NCI-H187 treated with DMSO at 0.1 percent for 48 hours (cell line): Measurements from ENCODE around the gene MCTP1.

Experiments
- DNase-seq: peaks from one replicate; lab custom pipeline; 2025; lab: John Stamatoyannopoulos, UW

Gene MCTP1

DNA sequence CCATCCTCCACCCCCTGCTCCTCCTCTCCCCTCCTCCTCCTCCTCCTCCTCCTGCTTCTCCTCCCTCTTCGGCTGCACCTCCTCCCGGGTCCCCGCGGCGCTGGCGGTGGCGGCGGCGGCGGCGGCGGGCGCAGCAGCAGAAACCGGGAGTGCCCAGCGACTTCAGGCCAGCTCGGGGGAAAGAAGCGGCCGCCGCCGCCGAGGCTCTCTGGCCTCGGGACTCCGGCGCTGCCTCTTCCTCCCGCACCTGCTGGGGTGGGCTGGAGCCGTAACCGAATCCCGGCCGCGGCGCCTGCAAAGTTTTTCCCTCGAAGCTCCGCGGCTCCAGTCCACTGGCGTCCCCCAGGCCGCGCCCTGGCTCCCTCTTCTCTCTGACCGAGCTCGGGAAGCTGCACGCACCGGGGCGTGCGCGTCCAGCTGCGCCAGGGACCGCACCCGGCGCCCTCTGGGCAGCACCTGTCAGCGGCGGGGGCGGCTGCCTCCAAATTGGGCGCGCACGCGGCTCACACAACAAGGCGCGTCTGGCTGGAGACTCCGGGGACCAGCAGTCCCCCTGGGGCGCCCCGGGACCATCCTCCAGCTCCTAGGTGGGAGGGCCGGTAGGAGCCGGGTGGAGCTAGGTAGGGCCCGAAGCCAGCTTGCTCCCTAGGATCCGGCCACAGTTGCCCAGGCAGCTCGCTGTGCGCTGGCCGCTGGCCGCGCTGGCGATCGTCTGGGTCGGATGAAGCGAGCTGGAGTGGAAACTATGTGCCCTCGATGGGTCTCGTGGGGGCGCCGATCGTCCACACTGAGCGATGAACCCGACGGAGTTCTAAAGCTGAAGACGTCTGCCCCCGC, at the start of gene MCTP1:
Gene MCTP1, minus strand, starts transcription at position 523 of the 837 bp plus-strand sequence.
- no peak for DNase-seq

DNA sequence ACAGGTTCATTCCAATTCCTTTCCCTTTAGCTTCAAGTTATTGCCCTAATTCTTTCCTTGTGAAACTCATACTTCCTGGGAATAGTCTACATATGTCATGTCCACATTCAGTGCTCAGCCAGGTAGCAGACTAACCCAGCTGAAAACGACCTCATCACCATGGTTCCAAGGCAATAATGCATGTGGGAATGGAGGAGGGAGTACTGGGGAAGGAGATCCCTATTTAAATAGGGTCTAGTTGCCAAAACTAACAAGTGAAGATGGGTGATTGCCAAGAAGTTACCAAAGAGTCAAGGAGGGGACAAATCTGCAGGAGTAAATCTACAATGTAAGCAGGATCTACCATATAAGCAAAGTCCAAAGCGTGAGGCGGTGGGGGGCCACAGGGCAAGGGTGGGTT, 47.3 kb upstream of the MCTP1 start:
- DNase-seq: no peak

DNA sequence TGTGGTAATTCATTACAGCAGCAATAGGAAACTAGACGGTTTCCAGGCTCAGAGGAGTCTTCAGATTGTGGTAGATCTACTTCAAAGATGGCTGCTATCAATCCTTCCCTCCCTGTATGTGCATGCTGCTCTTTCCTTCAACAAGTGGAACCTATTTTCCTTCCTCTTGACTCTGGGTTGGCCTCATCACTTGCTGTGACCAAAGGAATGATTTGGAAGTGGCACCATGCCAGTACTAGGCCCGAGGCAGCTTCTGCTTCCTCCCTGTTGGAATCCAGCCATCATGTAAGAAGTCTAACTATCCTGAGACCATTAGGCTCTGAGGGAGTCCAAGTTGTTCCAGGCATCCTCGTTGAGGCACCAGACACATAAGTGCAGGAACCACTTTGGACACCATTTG, 46.5 kb upstream of the MCTP1 start:
- DNase-seq: no peak

DNA sequence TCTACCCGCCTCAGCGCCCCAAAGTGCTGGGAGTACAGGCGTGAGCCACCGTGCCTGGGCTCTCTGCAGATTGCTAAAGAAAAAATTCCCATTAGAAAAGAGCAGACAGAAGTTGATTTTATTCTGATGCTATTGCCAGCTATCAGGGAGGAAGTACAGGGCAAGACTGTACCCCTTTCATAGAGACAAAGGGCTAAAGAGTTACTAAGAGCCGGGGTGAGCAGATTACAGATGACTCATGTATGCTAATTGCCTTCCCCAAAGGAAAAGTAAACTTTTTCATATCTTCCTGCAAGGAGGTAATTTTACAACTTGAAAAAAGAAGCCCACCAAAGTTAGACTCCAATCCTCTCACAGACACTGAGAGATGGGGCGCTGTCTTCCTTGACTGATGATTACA, 42.3 kb upstream of the MCTP1 start:
- no peak for DNase-seq

DNA sequence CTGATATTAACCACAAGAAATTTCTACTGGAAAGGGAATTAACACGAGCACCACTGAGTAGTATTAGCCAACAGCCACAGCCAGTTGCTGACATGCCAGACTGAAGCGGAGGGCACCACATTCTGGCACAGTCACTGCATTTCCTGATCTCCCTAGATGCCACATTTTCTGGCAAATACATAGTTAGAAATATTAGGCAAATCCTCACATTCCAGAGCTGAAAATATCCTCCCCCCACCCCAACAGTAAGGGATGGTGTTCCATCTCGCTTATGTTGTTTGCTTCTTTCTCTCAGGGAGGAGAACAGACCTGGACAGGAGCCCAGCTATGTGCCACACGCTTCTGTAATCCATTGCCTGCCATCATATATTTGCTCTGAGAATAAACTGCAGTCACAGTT, 32.8 kb upstream of the MCTP1 start:
- DNase-seq: no peak

DNA sequence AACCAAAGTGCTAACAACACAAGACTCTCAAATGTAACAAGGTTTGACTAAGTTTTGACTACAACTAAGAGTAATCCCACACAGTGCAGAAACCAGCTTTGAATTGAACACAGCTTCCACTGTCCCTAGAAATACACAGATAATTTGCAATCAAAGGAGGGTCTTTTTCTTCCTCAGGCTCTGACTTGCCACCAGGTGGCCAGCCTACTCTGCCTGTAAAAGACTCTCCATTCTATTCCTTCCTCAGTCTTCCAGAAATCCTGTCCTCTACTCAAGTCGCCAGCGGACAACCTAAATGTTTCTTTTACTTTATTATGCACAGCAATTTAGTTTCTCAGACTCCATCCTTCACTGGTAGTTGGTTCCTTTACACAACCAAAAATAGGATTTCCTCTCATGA, 32.2 kb upstream of the MCTP1 start:
- DNase-seq: no peak

DNA sequence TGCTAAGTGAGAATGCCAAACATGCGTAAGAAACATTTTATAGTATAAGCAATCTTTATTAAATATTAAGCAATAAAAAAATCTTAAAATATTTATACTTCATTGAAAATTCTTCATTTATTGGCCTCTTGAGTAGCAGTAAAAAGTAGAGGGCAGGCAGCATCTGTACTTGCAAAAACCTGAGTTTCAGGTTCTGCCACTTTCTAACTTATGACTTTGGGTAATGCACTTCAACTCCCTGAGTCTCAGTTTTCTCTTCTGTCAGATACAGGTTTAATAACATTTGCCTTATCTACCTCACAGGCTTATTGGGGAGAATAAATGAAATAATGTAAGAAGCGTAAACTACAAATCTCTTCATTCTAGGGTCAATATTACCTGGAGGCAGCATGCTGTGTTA, 19.8 kb upstream of the MCTP1 start:
- no peak for DNase-seq

DNA sequence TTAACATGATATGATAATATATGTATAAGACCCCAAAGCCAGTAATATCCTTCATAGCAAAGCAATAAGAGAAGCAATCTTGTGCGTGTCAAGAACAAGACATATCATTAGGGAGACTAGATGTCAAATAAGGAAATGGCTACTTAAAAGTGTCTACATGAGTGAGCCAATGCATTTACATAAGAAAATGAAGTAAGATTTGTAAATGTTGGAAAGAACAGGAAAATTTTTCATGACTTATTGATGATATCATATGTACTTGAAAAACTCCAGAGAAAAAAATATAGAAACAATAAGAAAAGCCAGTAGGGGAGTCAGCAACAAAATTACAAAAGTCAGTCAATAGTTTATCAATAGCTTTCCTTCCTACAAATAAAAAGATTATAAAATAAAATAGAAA, 13.8 kb upstream of the MCTP1 start:
- no peak for DNase-seq

DNA sequence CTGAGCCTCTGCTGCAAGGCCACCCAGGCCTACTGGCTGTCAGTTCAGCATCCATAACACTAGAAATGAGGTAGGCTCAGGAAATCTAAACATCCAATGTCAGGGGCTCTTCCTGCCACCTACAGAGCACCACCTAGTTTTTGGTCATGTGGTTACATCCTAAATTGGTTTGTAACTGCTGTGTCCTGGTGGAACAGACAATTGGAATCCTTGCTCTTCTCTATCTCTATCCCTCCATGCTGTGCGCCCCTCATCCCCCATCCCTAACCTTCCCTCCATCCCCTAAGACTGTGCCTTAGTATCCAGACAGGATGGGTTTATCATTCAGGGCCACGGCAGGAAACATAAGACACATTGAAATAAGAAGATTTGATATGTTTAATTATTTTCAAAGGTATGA, 11.4 kb upstream of the MCTP1 start:
- DNase-seq: no peak

DNA sequence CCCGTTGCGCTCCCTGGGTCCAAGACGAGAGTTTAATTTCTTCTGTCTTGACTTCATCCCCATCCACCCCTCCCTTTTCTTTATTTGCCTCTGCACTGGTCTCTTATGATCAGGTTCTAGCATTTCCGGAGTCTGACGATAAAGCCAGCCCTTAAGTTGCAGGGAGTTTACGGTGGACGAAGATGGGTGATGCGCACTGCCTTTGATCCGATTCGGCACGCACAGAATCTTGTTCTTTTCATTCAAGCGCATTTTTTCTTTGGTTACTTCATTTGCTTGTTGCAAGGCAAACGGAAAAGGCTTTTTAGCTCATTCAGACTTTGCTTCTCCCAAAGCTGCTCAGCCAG, 488 bp upstream of the MCTP1 start:
- DNase-seq: no peak

DNA sequence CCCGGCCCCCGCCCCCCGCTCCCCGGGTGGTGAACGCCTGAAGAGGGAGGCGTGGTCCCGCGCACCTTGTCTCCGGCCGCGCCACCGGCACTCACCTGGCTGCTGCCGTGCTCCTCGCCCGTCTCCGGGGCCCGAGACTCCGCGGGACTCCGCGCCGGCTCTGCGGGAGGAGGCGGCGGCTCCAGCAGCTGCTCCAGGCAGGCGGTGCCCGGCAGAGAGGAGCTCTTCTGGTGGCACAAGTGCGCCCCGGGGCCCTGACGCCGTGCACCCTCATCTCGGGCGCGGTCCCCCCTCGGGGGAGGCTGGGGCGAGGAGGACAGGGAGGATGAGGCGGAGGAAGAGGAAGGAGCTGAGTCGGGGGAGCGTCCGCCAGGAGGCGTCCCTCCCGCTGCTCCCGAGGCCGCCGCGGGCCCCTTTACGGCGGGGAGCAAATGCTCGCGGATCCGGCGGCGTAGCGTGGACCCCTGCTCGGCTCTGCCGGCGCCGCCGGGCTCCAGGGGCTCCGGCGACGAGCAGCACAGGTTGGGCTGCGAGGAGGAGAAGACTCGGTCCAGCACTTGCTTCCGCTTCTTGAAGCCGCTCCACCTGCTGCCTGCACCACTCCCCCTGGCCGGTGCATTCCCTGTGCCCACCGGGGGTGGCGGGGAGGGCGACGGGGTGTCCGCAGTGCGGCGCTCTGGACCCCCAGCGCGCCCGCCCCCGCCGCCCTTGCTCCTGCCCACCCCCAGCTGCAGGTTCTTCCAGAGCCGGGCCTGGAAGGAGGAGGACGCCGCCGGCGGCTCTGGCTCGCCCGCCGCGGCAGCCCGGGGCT, 928 bp downstream of the MCTP1 start:
- DNase-seq: no peak

DNA sequence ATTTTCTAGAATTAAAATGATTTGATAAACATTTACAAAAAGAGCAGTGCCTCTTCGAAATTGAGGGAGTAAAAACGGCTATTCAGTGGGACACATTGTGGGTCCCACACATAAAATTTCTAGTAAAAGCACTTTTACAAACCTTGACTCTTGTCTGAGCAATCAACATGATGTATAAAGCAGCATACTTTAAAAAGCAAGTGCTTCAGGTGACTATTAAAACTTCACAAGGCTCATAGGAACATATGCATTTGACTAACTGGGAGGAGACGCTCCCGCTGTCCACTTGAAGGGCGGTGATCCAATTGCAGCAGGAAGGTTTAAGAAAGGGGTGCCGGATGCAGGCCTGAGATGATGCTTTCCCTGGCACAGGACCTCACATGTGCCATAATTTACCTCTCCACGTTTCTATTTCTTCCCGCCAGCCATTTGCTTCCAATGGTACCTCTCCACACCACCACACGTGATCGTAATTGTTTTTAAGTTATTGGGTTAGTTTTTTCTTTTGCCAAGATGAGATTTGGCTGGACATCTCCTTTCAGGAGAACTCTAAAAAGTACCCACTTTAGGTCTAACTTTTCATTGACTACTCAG, 1.8 kb downstream of the MCTP1 start:
- no peak for DNase-seq

DNA sequence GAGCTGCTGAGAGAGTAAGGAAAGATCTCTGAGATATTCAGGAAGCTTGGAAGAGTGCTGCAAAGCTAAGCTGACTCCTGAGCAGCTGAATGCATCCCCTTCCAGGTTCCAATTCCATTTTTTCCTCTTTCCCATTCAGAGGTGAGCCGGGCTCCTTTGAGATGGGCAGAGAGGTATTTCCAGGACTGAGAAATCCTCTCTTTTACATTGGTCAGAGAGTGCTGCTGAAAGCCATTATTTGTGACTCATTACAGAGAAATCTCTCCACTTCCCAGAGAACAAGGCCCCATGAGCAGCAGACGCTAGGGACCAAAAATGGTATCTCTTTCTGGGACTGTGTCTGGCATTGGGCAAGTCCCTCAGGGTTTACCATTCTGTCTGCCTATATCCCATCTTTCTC, 3.7 kb downstream of the MCTP1 start:
- no peak for DNase-seq

DNA sequence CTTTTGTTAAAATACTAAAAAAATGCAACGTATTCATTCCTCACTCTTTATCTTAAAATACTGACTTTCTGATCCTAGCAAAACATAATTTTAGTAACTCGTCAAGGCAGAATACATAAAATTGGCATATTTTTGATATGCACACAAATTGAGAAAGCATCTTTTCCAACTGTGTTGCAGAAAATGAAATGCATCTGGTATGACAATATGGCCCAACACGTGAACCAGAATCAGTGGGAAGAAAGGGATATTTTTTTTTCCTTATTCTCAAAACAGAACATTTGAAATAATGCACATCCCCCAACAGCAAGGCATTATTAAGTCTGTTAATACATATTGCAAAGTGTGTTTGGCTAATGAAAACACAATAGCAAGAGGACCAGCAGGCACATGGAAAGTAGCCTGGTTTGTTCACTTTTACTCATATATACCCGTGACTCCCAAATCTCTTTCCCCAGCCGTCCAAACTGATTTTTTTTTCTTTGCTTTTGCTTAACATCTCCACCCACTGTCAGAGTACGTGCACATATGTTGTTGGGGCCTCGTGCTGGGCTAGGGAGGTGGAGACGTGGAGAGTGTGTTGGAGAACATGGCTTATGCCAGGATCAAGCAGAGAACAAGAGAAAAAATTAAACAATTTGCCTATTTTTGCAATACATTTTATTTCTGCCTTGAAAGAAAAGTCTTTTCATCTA, 4.3 kb downstream of the MCTP1 start:
- no peak for DNase-seq

DNA sequence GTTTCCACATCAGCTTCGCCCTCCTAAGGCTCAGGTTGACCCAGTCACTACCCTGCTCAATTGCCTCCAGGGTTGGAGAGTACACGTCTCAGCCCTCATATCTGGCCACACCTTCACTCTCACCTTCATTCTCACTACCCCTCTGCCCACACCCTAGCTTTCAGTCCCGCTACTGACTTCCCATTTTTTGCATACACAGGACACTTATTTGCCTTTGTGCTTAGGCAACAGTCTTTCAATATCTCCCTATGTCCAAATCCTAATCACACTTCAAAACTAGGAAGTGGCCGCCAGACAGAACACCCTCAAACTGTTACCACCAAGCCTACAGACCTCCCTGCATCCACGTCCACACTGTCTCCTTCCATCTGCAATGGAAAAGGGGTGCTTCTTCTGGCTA, 10.9 kb downstream of the MCTP1 start:
- DNase-seq: no peak

DNA sequence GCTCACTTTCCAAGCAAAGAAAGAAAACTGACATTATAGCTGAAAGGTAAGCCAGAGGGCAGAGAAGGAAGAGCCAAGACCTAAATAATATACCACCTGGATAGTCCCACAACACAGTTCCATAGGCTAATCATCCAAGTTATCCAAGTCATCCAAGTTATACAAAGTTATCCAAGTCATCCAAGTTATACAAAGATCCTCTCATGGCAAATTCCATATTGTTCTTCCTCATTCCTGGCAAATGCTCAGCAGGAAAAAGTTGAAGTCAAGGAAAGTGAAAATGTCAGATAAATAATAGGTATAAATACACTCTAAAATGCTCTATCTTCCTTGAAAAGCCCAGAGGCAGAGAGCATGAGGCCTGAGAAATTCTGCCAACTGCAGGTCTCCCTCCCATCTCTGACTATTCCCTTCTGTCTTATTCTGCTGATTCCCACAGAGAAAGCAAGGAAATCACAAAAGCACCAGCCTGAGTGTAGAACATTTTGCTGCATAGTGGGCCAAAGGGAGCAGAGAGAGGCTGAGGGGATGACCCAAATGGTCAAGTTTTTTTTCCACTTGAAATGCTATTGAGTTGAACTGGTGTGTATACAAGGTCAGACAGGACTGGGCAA, 12.5 kb downstream of the MCTP1 start:
- no peak for DNase-seq

DNA sequence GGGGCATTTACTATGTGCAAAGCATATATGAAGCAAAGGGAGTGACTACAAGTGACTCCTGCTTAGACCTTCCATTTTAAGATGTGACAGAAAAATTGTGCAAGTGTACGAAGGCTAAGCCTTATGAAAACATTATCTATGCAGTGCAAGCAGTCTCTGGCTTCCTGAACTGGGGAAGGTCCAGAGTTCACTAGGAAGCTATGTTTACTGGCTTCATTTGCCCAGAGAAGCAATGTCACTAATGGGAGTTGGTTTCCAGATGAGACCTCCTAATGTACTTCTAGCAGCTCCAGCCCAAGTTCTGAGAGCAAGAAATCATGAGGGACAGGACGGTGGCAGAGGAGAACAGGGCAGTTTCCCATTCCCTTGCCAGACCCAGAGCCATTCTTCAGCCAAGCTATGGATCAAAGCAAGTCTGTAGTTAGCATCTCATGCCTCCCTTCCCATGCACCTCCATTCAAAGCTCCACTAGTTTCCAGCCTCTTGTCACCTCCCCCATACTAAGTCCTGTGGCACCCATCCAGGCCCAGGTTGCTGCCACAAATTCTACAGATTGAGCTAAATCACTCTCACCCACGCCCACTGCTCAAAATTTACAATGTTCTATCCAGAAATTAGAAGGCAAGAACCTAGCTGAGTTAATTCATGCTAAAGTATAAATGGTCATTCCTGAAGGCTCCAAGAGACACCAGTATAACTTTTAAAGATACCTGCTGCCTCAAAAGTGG, 21.8 kb downstream of the MCTP1 start:
- DNase-seq: no peak

DNA sequence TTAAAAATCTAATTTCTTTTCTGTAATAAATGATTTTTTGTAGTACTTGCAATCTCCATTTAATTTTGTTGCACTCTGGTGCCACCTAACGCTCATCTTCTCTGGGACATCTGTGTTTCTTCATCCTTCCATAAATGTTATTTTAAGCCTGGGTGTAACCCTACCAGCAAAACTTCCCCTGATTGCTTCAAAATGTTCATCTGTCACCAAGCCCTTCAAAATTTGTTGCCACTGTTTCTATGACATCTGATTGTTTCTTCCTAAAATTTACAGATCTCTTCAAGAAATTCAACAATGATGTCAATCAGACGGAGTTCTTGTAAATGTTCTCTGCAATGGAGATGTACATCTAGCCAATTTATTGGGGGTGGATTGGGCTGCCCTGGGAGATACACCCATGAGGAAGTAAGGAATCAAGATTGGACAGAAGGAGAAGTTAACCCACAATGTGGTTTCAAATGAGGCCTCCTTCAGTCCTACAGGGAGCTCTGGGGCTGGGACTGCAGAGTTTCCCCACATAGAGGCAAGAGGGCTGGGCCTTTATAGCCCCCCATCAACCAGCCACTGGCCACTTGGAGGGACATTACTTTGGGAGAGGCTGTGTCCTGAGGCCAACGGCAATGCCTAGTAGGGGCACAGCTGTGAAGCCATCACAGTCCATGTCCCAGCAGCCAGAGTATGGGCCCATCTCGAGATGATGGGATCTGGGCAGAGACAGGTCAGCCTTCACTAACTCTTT, 23.3 kb downstream of the MCTP1 start:
- no peak for DNase-seq

DNA sequence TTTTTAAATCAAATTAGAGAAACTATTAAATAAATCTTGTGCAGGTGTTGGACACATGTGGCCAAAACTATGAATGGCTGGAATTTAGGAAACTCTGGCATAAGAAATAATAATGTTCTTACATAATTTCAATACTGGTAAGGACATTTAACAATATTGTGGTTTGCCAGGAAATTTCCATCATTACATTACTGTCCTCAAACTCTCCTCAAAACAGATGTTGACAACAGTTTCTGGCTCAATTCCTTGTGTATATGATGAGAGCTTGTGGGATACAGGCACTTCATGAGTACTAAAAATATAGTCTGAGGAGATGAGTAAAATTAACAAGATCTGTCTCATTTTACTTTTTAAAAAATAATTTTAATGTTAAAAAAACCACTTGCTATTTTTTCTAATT, 27.9 kb downstream of the MCTP1 start:
- no peak for DNase-seq

DNA sequence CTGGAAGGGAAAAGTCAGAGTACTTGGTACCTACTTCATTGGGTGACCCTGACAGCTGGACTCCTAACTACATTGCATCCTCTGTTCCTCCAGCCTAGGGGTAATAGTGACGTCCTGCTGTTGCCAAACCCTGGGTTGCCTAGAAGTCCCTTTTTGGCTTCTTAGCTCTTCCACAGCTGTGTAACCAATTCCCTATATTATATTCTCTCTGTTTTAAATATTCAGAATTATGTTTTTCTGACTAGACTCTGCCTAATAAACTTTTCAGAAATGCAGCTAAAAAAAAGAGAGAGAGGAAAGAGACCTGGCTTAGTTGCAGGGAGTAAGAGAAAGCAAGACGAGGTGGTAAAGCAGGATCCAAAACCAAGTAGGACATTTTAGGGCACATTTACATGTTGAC, 28.4 kb downstream of the MCTP1 start:
- no peak for DNase-seq

DNA sequence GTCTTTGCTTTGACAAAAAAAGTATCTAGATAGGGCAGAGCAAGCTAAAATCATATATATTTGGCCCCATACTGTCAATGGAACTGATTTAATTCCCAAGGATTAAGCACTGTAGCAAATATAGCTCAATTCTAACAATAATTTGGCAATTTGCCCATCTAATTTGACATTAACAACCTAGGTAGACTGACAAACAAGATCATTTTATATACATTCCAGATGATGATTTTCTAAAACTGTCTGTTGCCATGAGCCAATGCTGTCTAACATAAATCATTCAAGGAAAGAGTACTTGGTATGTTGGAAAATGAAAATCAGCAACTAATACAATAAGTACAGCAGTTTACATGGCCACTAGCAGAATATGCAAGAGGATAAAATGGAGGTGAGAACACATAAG, 32.1 kb downstream of the MCTP1 start:
- no peak for DNase-seq
